ENCODE data around the gene CD6. TPM values are rescaled to one million over a fixed set of nuclear protein-coding genes. Genes with fewer than 3 reads are reported as not detected.

The CD6 gene
- polyA plus RNA-seq, 1 donor (not counting 4 experiments of a cell fraction or from before 2014, with no cell fraction given) = 0.03 TPM

DNA sequence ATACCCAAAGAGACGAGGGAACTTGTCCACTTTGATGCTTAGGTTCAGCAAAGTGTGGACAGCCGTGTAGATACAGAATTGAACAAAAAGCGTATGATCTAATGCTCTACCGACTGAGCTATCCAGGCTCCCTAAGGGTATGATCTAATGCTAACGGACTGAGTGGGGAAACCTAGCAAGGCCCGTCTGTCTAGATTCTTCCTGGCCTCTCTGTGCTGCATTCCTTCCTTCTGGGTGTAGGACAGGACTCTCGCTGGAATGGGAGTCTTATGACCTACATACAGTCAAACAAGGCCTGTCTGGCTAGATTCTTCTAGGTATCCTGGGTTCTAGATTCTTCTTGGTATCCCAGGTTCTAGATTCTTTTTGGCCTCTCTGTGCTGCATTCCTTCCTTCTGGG is 11.1 kb upstream of the CD6 start:
- Histone ChIP-seq H3K27ac (ENCODE audit: control insufficient read depth, insufficient read depth, low read length) (no peak overlapping the region), H3K27me3 (ENCODE audit: control insufficient read depth, extremely low read depth, insufficient read depth, low read length) (peaks cover 5% of the 10 kb centered on the region), H3K4me3 (ENCODE audit: control insufficient read depth in 2 of 3, extremely low read depth in 1 of 3, insufficient read depth in 2 of 3, low read depth in 1 of 3, low read length in 3 of 3) (no peak overlapping the region), H3K9me1 (ENCODE audit: control insufficient read depth, extremely low read depth, insufficient read depth, low read length) (no peaks in the 10 kb centered on the region), H4K20me1 (ENCODE audit: control insufficient read depth, extremely low read depth, insufficient read depth, low read length) (no peaks in the 10 kb centered on the region), H2AFZ (ENCODE audit: control insufficient read depth, low read length) (no peak overlapping the region), H3K4me2 (ENCODE audit: control insufficient read depth, extremely low read depth, insufficient read depth, low read depth, low read length) (no peak overlapping the region), H3K36me3 (ENCODE audit: control insufficient read depth in 2 of 2, extremely low read depth in 1 of 2, insufficient read depth in 2 of 2, low read length in 2 of 2) (no peaks in the 10 kb centered on the region), H3K9me3 (ENCODE audit: control insufficient read depth, low read depth, low read length) (no peaks in the 10 kb centered on the region), H3K79me2 (ENCODE audit: control insufficient read depth, insufficient read depth, low read length) (no peaks in the 10 kb centered on the region), H3K9ac (ENCODE audit: control insufficient read depth, extremely low read depth, insufficient read depth, low read length) (no peak overlapping the region), H3K4me1 (ENCODE audit: control insufficient read depth, extremely low read depth, insufficient read depth, low read length) (no peaks in the 10 kb centered on the region)
- DNase-seq (ENCODE audit: low read depth, low spot score) = no peak
- dilution Hi-C loops (cut with MboI; ENCODE audit: extremely low pct_ligation_motif_present, low sequenced_read_pairs) = no loop called here
- no peak for FAIRE-seq
- TF ChIP-seq, protein P1, sequence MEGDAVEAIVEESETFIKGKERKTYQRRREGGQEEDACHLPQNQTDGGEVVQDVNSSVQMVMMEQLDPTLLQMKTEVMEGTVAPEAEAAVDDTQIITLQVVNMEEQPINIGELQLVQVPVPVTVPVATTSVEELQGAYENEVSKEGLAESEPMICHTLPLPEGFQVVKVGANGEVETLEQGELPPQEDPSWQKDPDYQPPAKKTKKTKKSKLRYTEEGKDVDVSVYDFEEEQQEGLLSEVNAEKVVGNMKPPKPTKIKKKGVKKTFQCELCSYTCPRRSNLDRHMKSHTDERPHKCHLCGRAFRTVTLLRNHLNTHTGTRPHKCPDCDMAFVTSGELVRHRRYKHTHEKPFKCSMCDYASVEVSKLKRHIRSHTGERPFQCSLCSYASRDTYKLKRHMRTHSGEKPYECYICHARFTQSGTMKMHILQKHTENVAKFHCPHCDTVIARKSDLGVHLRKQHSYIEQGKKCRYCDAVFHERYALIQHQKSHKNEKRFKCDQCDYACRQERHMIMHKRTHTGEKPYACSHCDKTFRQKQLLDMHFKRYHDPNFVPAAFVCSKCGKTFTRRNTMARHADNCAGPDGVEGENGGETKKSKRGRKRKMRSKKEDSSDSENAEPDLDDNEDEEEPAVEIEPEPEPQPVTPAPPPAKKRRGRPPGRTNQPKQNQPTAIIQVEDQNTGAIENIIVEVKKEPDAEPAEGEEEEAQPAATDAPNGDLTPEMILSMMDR (optimal IDR thresholded peaks at IDR 0.05 in 1 of 3, IDR thresholded peaks at IDR 0.05 in 1 of 3, conservative IDR thresholded peaks at IDR 0.05 in 1 of 3; ENCODE audit: extremely low read depth in 1 of 3, insufficient read depth in 2 of 3, low read length in 3 of 3) = no peak
- TF ChIP-seq EZH2 (IDR thresholded peaks at IDR 0.05; ENCODE audit: low read length) = no peak

DNA sequence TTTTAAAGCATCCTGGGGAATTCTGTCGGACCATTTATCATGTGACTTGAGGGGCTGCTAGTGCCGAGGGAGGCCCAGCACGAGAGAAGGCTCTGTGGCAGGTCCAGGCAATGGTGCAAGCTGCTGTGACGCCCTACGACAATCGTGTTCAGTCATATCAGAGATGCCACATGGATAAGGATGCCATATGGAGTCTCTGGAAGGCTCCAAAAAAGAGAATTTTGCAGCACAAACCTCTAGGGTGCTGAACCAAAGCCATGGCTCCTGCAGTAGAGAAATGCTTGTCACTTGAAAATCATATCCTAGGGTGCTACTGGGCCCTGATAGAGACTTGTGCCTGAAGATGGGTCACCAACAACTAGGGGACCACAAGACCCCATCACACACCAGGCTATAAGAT is 6.7 kb upstream of the CD6 start:
- H3K4me1 ChIP-seq (ENCODE audit: control insufficient read depth, extremely low read depth, insufficient read depth, low read length) = no peaks in the 10 kb centered on the region
- H3K4me2 ChIP-seq (ENCODE audit: control insufficient read depth, extremely low read depth, insufficient read depth, low read depth, low read length) = no peak overlapping the region
- TF ChIP-seq, protein P1 (optimal IDR thresholded peaks at IDR 0.05 in 1 of 3, IDR thresholded peaks at IDR 0.05 in 1 of 3, conservative IDR thresholded peaks at IDR 0.05 in 1 of 3; ENCODE audit: extremely low read depth in 1 of 3, insufficient read depth in 2 of 3, low read length in 3 of 3) = no peak
- TF ChIP-seq EZH2 (IDR thresholded peaks at IDR 0.05; ENCODE audit: low read length) = no peak
- no peaks in the 10 kb centered on the region for H3K79me2 ChIP-seq (ENCODE audit: control insufficient read depth, insufficient read depth, low read length)
- no peak overlapping the region for H3K4me3 ChIP-seq (ENCODE audit: control insufficient read depth in 2 of 3, extremely low read depth in 1 of 3, insufficient read depth in 2 of 3, low read depth in 1 of 3, low read length in 3 of 3)
- no peaks in the 10 kb centered on the region for H3K36me3 ChIP-seq (ENCODE audit: control insufficient read depth in 2 of 2, extremely low read depth in 1 of 2, insufficient read depth in 2 of 2, low read length in 2 of 2)
- FAIRE-seq (no peak), DNase-seq (ENCODE audit: low read depth, low spot score) (no peak)
- no peak overlapping the region for H2AFZ ChIP-seq (ENCODE audit: control insufficient read depth, low read length)
- dilution Hi-C loops (cut with MboI; ENCODE audit: extremely low pct_ligation_motif_present, low sequenced_read_pairs) = no loop called here
- no peak overlapping the region for H3K9ac ChIP-seq (ENCODE audit: control insufficient read depth, extremely low read depth, insufficient read depth, low read length)
- H3K9me1 ChIP-seq (ENCODE audit: control insufficient read depth, extremely low read depth, insufficient read depth, low read length) = no peaks in the 10 kb centered on the region
- no peaks in the 10 kb centered on the region for H3K9me3 ChIP-seq (ENCODE audit: control insufficient read depth, low read depth, low read length)
- H3K27me3 ChIP-seq (ENCODE audit: control insufficient read depth, extremely low read depth, insufficient read depth, low read length) = peaks cover 5% of the 10 kb centered on the region
- no peak overlapping the region for H3K27ac ChIP-seq (ENCODE audit: control insufficient read depth, insufficient read depth, low read length)
- no peaks in the 10 kb centered on the region for H4K20me1 ChIP-seq (ENCODE audit: control insufficient read depth, extremely low read depth, insufficient read depth, low read length)

Measured in keratinocyte (primary cell).